OCI-LY7 (cell line): ENCODE data around the gene SPRR1A.

ENCODE experiments used
- CTCF ChIP-seq: fragments of 200-600 bp; sonication (generic); conservative IDR thresholded peaks from 2 replicates; pipeline ENCODE4 v1.5.1; 2014; ENCODE audit warnings: mild to moderate bottlenecking, antibody characterized with exemption, low read length, moderate library complexity, mixed read lengths
- EZH2phosphoT487 ChIP-seq: fragments of 200-600 bp; sonication (generic); IDR thresholded peaks from 2 replicates; pipeline ENCODE4 v1.6.1; 2018; ENCODE audit warnings: low read depth, borderline replicate concordance, mild to moderate bottlenecking, mixed run types, antibody characterized with exemption, low read length, moderate library complexity, mixed read lengths

GRCh38 chr1:153028766-153029165 lies 44.9 kb downstream of the SPRR1A start:
- TF ChIP-seq EZH2phosphoT487: no peak
- no peak for TF ChIP-seq CTCF
